ENCODE measurements around the gene SLC35C1.

SLC35C1 gene

DNA sequence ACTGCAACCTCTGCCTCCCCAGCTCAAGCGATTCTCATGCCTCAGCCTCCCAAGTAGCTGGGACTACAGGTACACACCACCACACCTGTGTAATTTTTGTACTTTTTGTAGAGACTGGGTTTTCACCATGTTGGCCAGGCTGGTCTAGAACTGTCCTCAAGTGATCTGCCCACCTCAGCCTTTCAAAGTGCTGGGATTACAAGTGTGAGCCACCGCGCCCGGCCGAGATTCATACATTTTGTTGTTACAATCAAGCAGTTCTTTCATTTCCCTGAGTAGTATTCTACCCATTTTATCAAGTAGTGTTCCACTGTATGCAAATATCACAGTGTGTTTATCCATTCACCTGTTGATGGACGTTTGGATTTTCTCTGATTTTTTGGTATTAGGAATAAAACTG is 26.6 kb upstream of the SLC35C1 start:
- DNase-seq: no peak
- in situ Hi-C loops (cut with HindIII; ENCODE audit: low pct_ligation_motif_present, low pct_unique_long_range_greater_than_20kb, low sequenced_read_pairs): no loop called here

DNA sequence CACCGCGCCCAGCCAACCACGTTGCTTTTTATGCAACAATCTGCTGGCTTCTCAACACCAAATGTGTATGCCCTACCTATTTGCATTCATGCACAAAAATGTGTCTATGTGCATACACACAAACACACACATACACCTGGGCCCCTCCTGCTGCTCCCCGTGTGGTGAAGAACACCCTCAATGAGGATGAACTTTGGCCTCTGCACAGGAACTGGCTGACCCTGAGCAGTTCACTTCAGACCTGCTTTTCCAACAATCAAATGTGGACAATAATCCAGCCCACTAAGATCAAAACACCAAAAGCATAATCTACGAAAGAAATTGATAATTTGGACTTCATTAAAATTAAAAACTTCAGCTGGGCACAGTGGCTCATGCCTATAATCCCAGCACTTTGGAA is 25.3 kb upstream of the SLC35C1 start:
- DNase-seq: no peak
- in situ Hi-C loops (cut with HindIII; ENCODE audit: low pct_ligation_motif_present, low pct_unique_long_range_greater_than_20kb, low sequenced_read_pairs): no loop called here

DNA sequence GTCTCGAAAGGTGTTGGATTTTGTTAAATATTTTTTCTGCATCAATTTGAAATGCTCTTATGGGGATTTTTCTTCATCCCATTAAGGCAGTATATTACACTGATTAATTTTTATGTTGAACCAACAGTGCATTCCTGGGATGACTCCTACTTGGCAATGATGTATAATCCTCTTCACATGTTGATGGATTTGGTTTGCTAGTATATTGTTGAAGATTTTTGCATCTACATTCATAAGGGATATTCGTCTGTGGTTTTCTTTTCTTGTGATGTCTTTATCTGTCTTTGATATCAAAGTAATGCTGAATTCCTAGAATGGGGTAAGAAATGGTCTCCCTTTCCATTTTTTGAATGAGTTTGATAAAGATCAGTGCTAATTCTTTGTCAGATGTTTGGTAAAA is 18.7 kb upstream of the SLC35C1 start:
- in situ Hi-C loops (cut with HindIII; ENCODE audit: low pct_ligation_motif_present, low pct_unique_long_range_greater_than_20kb, low sequenced_read_pairs): no loop called here
- no peak for DNase-seq

DNA sequence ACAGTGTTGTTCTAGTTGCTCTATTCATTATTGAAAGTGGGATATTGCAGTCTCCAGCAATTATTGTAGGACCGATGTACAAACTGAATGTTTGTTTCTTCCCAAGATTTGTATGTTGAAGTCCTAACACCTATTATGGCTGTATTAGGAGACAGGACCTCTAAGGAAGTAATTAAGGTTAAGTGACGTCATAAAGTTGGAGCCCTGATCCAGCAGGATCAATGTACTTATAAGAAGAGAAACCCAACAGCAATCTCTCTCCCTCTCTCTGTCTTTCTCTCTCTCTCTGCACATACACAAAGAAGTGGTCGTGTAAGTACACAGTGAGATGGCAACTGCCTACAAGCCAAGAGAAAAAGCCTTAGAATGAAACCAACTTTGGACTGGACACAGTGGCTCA is 16.1 kb upstream of the SLC35C1 start:
- in situ Hi-C loops (cut with HindIII; ENCODE audit: low pct_ligation_motif_present, low pct_unique_long_range_greater_than_20kb, low sequenced_read_pairs): no loop called here
- DNase-seq: no peak

DNA sequence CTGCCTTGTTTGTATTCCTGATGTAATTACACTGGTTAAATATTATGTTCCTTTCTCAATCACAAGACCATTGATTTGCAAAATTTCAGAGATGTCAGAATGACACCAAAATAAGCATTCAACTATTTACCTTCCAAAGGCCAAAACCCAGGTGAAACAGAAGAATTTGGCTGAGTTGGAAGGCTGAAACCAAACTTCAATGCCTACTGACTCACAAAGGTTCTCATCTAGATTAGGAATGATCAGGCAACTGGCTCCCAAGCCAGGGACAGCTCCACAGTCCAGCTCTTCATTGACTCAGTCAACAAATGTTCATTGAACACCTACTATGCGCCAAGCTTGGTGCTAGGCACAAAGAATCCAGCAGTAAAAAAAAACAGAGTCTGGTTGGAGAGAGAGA is 13.4 kb upstream of the SLC35C1 start:
- DNase-seq: no peak
- in situ Hi-C loops (cut with HindIII; ENCODE audit: low pct_ligation_motif_present, low pct_unique_long_range_greater_than_20kb, low sequenced_read_pairs): no loop called here

DNA sequence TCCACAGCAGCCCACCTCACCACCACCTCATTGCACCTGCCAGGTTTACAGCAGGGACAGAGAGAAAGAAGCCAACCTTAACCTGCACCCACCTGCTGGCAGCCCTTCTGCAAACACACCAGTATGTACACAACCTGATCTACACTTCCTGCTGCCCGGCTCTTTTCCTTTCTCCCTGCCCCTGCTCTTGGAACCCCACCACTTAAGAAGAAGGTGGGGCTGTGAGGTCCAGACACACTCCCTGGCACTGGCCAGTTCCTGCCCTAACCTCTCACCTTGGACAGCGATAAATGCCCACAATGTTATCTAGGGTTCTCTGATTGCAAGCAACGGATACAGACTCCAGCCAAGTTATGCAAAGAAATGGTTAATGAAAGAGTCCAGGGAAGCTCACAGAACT is 10.8 kb upstream of the SLC35C1 start:
- no peak for DNase-seq
- in situ Hi-C loops (cut with HindIII; ENCODE audit: low pct_ligation_motif_present, low pct_unique_long_range_greater_than_20kb, low sequenced_read_pairs): no loop called here

DNA sequence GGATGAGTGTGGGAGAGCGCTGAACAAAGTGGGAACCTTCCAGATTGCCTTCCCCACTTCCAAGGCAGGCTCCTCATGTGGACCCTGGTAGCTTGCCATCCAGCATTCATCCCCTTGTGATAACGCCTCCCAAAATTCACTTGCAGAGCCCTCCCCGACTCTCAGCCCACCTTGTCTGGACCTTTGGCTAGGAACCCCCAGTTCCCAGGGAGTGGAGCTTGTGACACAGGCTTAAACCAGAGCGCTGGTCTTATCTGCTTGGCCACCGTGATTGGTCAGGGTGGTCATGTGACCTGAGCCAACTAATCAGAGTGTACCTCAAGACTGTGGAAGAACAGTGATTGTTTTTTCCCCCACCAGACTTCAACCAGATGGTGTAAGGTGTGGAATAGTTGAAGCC is 9.6 kb upstream of the SLC35C1 start:
- DNase-seq: no peak
- in situ Hi-C loops (cut with HindIII; ENCODE audit: low pct_ligation_motif_present, low pct_unique_long_range_greater_than_20kb, low sequenced_read_pairs): no loop called here

DNA sequence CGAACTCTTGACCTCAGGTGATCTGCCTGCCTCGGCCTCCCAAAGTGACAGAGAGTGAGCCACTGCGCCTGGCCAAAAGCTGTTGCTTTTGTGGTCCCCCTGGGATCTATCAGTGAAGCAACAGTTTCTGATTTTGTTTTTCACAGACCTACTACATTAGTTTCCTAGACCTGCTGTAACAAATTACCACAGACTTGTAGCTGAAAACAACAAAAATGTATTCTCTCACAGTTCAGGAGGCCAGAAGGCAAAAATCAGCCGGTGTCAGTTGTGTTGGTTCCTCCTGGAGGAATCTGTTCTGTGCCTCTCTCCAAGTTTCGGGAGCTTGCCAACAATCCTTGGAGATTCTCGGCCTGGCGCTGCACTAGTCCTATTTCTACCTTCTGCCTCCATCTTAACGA is 8.5 kb upstream of the SLC35C1 start:
- DNase-seq: no peak
- in situ Hi-C loops (cut with HindIII; ENCODE audit: low pct_ligation_motif_present, low pct_unique_long_range_greater_than_20kb, low sequenced_read_pairs): no loop called here

DNA sequence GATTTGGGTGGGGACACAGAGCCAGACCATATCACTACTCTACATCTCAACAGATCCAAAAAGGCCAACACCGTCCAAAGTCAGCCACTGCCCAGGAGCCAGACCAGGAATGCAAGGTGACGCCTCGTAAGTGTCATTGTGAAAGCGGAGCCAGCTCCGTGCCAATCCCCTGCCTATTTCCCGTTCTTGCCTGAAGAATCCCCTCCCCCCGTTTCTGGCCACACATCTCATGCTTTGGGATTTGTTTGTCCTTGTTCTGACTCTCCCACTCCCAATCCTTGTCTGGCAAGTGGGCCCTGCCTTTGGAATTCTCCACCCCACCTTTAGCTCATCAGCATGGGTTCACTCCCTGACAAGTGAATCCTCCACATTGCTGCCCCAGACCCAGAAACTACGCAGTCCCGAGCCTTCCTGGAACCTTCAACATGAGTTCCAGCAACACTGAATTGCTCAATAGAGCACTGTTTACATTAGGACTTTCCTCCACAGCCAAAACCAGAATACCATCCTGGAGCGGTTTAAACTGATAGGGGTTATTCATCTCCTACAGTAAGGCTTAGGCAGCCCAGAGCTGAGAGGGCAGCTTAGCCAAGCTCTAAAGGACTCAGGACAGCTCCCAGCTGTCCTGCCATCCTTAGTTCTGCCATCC is 6.0 kb upstream of the SLC35C1 start:
- in situ Hi-C loops (cut with HindIII; ENCODE audit: low pct_ligation_motif_present, low pct_unique_long_range_greater_than_20kb, low sequenced_read_pairs): no loop called here
- DNase-seq: no peak

DNA sequence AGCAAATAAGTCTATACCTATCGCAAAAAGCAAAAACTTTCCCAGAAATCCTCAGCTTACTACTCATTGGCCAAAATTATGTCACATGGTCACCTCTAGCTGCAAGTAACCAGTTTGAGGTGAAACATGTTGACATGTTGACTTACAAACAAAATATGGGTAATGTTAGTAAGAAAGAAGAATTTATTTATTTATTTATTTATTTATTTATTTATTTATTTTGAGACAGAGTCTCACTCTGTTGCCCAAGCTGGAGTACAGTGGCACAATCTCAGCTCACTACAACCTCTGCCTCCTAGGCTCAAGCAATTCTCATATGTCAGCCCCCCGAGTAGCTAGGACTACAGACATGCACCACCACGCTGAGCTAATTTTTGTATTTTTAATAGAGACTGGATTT is 5.4 kb upstream of the SLC35C1 start:
- no peak for DNase-seq
- in situ Hi-C loops (cut with HindIII; ENCODE audit: low pct_ligation_motif_present, low pct_unique_long_range_greater_than_20kb, low sequenced_read_pairs): no loop called here

DNA sequence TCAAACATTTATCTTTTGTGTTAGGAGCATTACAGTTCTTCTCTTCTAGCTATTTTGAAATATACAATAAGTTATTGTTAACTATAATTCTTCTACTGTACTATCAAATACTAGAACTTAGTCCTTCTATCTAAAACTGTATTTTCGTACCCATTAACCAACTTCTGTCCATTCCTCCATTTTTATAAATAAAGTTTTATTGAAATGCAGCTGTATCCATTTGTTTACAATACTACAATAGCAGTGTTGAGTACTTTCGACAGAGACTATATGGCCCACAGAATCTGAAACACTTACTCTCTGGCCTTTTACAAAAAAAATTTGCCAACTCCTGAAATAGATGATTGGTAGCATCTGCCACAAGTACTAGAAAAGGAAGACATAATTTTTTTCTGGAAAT is 4.7 kb upstream of the SLC35C1 start:
- DNase-seq: no peak
- in situ Hi-C loops (cut with HindIII; ENCODE audit: low pct_ligation_motif_present, low pct_unique_long_range_greater_than_20kb, low sequenced_read_pairs): no loop called here

DNA sequence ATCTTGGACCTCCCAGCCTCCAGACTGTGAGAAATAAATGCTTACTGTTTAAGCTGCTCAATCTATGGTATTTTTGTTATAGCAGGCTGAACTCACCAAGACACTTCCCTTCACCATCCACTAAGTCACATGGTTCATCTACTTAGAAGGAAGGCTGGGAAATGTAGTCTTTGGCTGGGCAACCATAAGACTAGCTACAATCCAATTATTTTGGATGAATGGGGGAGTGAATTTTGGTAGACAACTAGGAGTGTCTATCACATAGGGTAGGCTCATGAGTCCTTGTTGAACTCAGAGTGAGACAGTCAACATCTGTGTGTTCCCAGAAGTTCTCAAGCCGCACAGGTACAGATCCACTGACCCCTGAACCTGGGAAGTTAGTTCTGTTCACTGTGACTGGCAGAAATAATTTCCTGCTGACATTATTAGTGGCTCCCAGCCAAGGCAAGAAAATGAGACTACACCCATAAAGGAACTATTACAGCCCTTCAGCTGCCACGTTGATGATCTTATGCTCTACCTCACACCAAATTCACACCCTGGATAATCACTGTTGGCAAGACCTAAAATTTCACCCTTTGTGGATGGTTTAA is 3.1 kb upstream of the SLC35C1 start:
- no peak for DNase-seq
- in situ Hi-C loops (cut with HindIII; ENCODE audit: low pct_ligation_motif_present, low pct_unique_long_range_greater_than_20kb, low sequenced_read_pairs): no loop called here

DNA sequence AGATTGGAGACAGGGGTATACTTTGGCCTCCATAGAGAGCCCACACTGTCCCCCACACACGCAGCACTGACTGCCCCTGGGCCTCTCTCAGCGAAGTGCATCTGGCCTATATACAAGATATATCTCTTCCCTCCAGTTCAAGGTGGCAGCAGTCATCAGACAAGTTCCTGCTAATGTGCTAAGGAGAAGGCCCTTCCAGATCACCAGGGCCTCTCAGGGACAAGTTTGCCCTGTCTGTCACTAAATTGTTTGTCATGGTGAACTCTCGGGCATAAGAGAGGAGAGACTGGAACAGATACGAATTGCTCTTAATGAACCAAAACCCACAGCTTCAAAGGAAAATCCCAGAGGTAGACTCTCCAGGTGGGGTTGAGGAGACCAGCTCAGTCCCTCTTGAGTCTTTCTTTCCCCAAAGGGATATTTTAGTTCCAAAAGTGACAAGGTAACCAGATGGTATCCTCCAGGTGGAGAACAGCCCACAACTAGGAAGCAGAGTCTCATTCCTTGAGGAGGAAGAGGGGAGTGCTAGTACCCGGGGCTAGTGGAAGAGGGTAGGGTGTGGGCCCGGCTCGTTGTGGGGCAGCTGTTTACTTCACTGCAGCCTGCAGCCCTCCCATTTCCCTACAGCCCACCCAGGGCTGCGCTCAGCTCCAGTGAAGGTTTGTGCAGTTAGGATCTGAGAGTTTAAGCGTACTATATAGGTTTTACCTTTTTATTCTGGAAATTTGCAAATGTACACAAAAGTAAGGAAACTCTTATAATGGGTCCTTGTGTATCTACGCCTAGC is 2.2 kb upstream of the SLC35C1 start:
- DNase-seq: no peak
- in situ Hi-C loops (cut with HindIII; ENCODE audit: low pct_ligation_motif_present, low pct_unique_long_range_greater_than_20kb, low sequenced_read_pairs): no loop called here

DNA sequence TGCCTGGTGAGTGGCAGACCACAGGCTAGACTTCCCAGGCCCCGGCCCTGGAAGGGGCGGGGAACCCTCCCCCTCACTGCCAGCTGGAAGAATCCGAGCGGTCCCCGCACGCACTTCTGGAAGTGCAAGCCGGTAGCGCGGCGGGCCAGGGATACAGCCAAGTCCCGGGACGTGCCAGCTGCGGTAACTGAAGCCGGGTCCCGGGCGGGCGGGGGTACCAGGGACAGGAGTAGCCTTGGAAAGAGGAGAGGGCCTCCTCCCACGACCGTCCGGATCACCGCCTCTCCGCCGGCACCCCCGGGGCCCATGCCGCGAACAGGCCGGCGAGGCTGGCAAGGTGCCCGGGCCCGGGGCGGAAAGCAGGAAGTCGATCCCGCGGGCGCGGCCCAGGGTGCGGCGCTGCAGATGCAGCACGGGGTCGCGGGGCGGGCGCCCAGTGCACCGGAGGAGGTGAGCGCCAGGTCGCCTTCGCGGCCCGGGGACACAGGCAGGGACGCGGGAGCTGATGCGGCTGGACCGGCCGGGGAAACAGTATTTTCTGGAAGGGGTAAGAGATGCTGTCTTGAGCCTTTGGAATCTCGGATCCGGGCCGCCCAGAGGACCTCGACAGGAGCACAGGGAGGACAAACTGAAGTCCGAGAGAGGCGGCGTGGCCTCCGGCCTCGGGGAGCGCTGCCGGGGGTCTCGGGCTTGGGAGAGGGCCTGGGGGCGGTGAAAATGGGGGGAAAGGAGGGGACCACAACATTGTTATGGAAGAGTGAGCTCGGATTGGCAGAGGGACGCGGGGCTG is 783 bp upstream of the SLC35C1 start:
- DNase-seq: peak; percentile 54
- in situ Hi-C loops (cut with HindIII; ENCODE audit: low pct_ligation_motif_present, low pct_unique_long_range_greater_than_20kb, low sequenced_read_pairs): no loop called here

DNA sequence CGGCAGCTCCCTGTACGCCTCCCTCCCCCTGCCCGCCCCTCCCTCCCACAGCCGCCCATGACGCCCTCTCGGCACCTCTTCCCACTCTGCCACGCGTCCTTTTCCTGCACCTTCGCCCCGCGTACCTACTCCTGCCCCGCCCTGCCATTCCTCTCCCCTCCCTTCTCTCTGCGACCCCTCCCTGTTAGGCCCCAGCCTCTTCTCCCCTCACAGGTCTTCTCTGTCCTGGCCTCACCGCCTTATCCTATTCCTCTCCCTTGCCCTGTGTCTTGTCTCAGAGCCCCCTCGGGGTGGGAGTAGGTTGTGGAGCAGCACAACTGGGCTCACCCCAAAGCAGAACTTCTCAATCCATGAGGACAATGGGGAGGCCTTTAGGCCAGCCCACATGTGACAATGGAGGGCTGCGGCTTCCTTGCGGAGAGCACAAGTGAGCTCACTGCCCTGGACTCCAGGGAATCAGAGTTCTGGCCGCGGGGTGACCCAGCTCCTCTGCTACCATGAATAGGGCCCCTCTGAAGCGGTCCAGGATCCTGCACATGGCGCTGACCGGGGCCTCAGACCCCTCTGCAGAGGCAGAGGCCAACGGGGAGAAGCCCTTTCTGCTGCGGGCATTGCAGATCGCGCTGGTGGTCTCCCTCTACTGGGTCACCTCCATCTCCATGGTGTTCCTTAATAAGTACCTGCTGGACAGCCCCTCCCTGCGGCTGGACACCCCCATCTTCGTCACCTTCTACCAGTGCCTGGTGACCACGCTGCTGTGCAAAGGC is 539 bp downstream of the SLC35C1 start:
- in situ Hi-C loops (cut with HindIII; ENCODE audit: low pct_ligation_motif_present, low pct_unique_long_range_greater_than_20kb, low sequenced_read_pairs): no loop called here
- DNase-seq: peak; percentile 57

DNA sequence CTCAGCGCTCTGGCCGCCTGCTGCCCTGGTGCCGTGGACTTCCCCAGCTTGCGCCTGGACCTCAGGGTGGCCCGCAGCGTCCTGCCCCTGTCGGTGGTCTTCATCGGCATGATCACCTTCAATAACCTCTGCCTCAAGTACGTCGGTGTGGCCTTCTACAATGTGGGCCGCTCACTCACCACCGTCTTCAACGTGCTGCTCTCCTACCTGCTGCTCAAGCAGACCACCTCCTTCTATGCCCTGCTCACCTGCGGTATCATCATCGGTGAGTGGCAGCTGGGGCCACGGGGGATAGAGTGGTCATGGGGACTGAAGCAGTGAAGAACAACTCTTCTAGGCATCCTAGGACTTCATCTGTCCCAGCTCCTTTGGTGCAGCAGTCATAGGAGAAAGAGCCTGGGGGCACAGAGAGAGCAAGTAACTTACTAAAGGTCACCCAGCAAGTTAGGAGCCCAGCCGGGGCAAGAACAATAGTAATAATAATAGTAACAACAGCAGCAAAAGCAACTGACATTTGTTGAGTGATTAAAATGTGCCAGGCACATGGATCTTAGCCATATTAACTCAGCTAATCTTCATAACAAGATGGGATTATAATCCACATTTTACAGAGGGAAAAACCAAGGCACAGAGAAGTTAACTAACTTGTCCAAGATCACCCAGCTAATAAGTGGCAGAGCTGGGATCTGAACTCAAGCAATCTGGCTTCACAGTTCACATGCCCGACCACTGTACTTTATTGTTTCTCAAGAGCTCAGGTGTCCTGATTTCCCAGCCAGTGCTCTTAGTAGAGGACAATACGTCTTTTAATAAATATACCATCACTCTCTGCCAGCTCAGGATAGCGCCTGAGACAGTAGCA is 1.4 kb downstream of the SLC35C1 start:
- in situ Hi-C loops (cut with HindIII; ENCODE audit: low pct_ligation_motif_present, low pct_unique_long_range_greater_than_20kb, low sequenced_read_pairs): no loop called here
- no peak for DNase-seq

DNA sequence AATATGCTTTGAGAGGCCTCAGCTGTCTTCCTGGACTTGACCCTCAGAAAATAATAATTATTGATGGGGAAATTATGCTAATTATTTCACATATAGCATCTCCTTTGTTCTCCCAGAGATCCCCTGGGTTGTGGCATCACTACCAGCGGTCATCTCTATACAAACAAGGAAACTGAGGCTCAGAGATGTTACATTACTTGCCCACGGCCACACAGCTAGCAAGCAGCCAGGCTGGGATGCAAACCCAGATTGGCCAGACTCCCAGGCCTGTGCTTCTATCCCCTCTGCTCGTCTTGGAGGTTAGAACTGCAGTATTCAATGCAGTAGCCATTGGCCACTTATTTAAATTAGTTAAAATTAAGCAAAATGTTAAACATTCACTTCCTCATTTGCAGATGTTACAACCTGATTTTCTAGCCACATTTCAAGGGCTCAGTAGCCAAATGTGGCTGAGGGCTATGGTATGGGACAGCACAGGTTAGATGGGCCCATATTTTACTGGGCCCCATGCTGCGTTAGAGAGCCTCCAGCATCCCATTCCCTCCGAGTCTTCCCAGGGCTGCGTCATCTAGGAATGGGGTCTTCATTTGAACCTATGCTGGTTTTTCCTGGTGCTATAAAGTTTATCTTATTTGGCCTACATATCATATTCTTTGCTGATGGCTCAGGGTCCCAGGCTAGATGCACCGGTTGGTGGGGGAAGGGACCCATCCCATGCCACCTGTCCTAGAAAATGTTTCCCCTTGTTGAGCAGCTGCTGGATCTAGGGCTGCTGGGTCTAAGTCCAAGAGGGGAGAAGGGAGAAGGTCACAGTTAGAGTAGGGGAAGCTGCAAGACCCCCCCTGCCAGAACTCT is 2.2 kb downstream of the SLC35C1 start:
- no peak for DNase-seq

More for the DNA sequence above, 2.2 kb downstream of the SLC35C1 start:
- in situ Hi-C loops (cut with HindIII; ENCODE audit: low pct_ligation_motif_present, low pct_unique_long_range_greater_than_20kb, low sequenced_read_pairs): no loop called here
